Neural progenitor cell (in vitro differentiated cells): ENCODE data around the gene LGALS4. TPM values are rescaled to one million over a fixed set of nuclear protein-coding genes. Genes with fewer than 3 reads are reported as not detected.
"Not testable (repeated sequence)": the region's sequence is repeated elsewhere in the genome, so short reads cannot be mapped to it uniquely, and the experiment has no call there.

Source experiments
- DNase-seq: peaks from one replicate; pipeline ENCODE4 v3.0.0-alpha.2; 2016; ENCODE audit warnings: low spot score
- H2AFZ ChIP-seq: fragments of 200-600 bp; sonication (generic); replicated peaks from 2 replicates; pipeline ENCODE4 v1.6.1; 2016; ENCODE audit warnings: antibody characterized with exemption
- H3F3A ChIP-seq: fragments of 200-600 bp; sonication (generic); 2 replicates; pipeline ENCODE4 v1.6.1; 2016; ENCODE audit warnings: antibody characterized with exemption, low read depth
- H3K27ac ChIP-seq: fragments of 200-600 bp; sonication (generic); 2 replicates; pipeline ENCODE4 v1.5.1; 2016; ENCODE audit warnings: mild to moderate bottlenecking
- H3K27me3 ChIP-seq: fragments of 200-600 bp; sonication (generic); 2 replicates; pipeline ENCODE4 v1.6.1; 2016; ENCODE audit warnings: mild to moderate bottlenecking, moderate library complexity
- H3K36me3 ChIP-seq: fragments of 200-600 bp; sonication (generic); 2 replicates; pipeline ENCODE4 v1.5.1; 2016
- H3K4me1 ChIP-seq: fragments of 200-600 bp; sonication (generic); 2 replicates; pipeline ENCODE4 v1.6.1; 2016; ENCODE audit warnings: mixed run types
- H3K4me2 ChIP-seq: fragments of 200-600 bp; sonication (generic); 2 replicates; pipeline ENCODE4 v1.6.1; 2016
- H3K4me3 ChIP-seq: fragments of 200-600 bp; sonication (generic); 2 replicates; pipeline ENCODE4 v1.5.1; 2016
- H3K79me2 ChIP-seq: fragments of 200-600 bp; sonication (generic); 2 replicates; pipeline ENCODE4 v1.6.1; 2016; ENCODE audit warnings: low read depth
- H3K9ac ChIP-seq: fragments of 200-600 bp; sonication (generic); 2 replicates; pipeline ENCODE4 v1.6.1; 2016
- H3K9me3 ChIP-seq: fragments of 200-600 bp; sonication (generic); 2 replicates; pipeline ENCODE4 v1.5.1; 2016; ENCODE audit warnings: low read depth
- H4K20me1 ChIP-seq: fragments of 200-600 bp; sonication (generic); 2 replicates; pipeline ENCODE4 v1.6.1; 2016; ENCODE audit warnings: low read depth
- H3K27ac Mint-ChIP-seq: 3 replicates; pipeline ENCODE4 v1.8.0; 2021; ENCODE audit warnings: mixed read lengths
- H3K27me3 Mint-ChIP-seq: 2 replicates; pipeline ENCODE4 v1.8.0; 2022; ENCODE audit warnings: low read depth, mild to moderate bottlenecking, inconsistent platforms, moderate library complexity, mixed read lengths; ENCODE audit not compliant: insufficient read depth
- H3K36me3 Mint-ChIP-seq: 3 replicates; pipeline ENCODE4 v1.8.0; 2021; ENCODE audit warnings: mixed read lengths
- H3K4me1 Mint-ChIP-seq: 3 replicates; pipeline ENCODE4 v1.8.0; 2021; ENCODE audit warnings: mixed read lengths
- H3K4me3 Mint-ChIP-seq: 3 replicates; pipeline ENCODE4 v1.8.0; 2021; ENCODE audit warnings: mild to moderate bottlenecking, moderate library complexity, mixed read lengths
- H3K9me3 Mint-ChIP-seq: 3 replicates; pipeline ENCODE4 v1.8.0; 2020; ENCODE audit warnings: mixed read lengths
- CTCF ChIP-seq: fragments of 200-600 bp; sonication (generic); IDR thresholded peaks from 2 replicates; pipeline ENCODE4 v1.5.1; 2017; ENCODE audit warnings: antibody characterized with exemption, mild to moderate bottlenecking
- EZH2 ChIP-seq: fragments of 200-600 bp; sonication (generic); IDR thresholded peaks from 2 replicates; pipeline ENCODE4 v1.6.1; 2017; ENCODE audit warnings: antibody characterized with exemption, mild to moderate bottlenecking, moderate library complexity
- EZH2phosphoT487 ChIP-seq: fragments of 200-600 bp; sonication (generic); IDR thresholded peaks from 2 replicates; pipeline ENCODE4 v1.6.1; 2017; ENCODE audit warnings: antibody characterized with exemption
- total RNA-seq: library from RNA; depleted of rRNA; stranded (reverse); fragments of >200 nt; gene quantifications from 2 replicates; pipeline ENCODE4 v1.2.3, GENCODE V29; 2015; ENCODE audit warnings: low replicate concordance

The LGALS4 gene
- total RNA-seq, 1 donor from 2014 or later: not detected

GRCh38 chr19:38778733-38779132 is 34.0 kb downstream of the LGALS4 start:
- Histone ChIP-seq H3K4me3 (no peak overlapping the region), H3K9ac (no peak overlapping the region), H2AFZ (no peak overlapping the region), H3K36me3 (no peaks in the 10 kb centered on the region), H4K20me1 (no peaks in the 10 kb centered on the region), H3K4me1 (peaks cover under 1% of the 10 kb centered on the region), H3F3A (no peaks in the 10 kb centered on the region), H3K27me3 (no peaks in the 10 kb centered on the region), H3K4me2 (no peak overlapping the region), H3K9me3 (no peaks in the 10 kb centered on the region), H3K27ac (no peak overlapping the region), H3K79me2 (no peaks in the 10 kb centered on the region)
- Mint-ChIP-seq H3K27me3 (peaks cover 7% of the 10 kb centered on the region), H3K36me3 (no peaks in the 10 kb centered on the region), H3K4me3 (no peak overlapping the region), H3K4me1 (no peaks in the 10 kb centered on the region), H3K27ac (no peak overlapping the region), H3K9me3 (no peaks in the 10 kb centered on the region)
- no peak for DNase-seq
- TF ChIP-seq EZH2phosphoT487 (no peak), EZH2 (no peak), CTCF (no peak)

- Histone ChIP-seq H2AFZ (no peak overlapping the region), H3K4me2 (no peak overlapping the region), H3K27ac (no peak overlapping the region), H3K9ac (no peak overlapping the region), H3K27me3 (peaks cover 9% of the 10 kb centered on the region), H3K4me1 (peaks cover 3% of the 10 kb centered on the region), H3K4me3 (no peak overlapping the region), H3K36me3 (no peaks in the 10 kb centered on the region), H4K20me1 (no peaks in the 10 kb centered on the region), H3F3A (no peaks in the 10 kb centered on the region), H3K9me3 (no peaks in the 10 kb centered on the region), H3K79me2 (no peaks in the 10 kb centered on the region)
- no peaks in the 10 kb centered on the region for H3K9me3 Mint-ChIP-seq
- no peak overlapping the region for H3K27ac Mint-ChIP-seq
- no peak for DNase-seq
- H3K36me3 Mint-ChIP-seq: no peaks in the 10 kb centered on the region
- no peak for TF ChIP-seq EZH2phosphoT487
- no peak for TF ChIP-seq CTCF
- TF ChIP-seq EZH2: no peak
- no peak overlapping the region for H3K4me3 Mint-ChIP-seq
- H3K4me1 Mint-ChIP-seq: peaks cover 1% of the 10 kb centered on the region
- peaks cover 5% of the 10 kb centered on the region for H3K27me3 Mint-ChIP-seq
Measured at GRCh38 chr19:38774181-38774950, 38.4 kb downstream of the LGALS4 start.

GRCh38 chr19:38773469-38774177 is 39.1 kb downstream of the LGALS4 start, which contains the start of gene LGALS7:
TSS of gene LGALS7 (minus strand) at chr19:38773517. CDS start at chr19:38773492, 25 bp downstream.
- H3K27me3 Mint-ChIP-seq: peaks cover 2% of the 10 kb centered on the region
- no peaks in the 10 kb centered on the region for H3K79me2 ChIP-seq
- DNase-seq: no peak
- H3K4me3 Mint-ChIP-seq: no peak within 1 kb of the TSS
- H3K4me1 ChIP-seq: peaks cover 3% of the 10 kb centered on the region
- no peak within 1 kb of the TSS for H3K9ac ChIP-seq
- no peaks in the 10 kb centered on the region for H3K9me3 Mint-ChIP-seq
- no peaks in the 10 kb centered on the region for H4K20me1 ChIP-seq
- H3K36me3 Mint-ChIP-seq: no peaks in the 10 kb centered on the region
- no peak within 1 kb of the TSS for H3K4me2 ChIP-seq
- no peak for TF ChIP-seq CTCF
- no peak for TF ChIP-seq EZH2
- TF ChIP-seq EZH2phosphoT487: no peak
- no peak within 1 kb of the TSS for H3K27ac Mint-ChIP-seq
- H3F3A ChIP-seq: no peaks in the 10 kb centered on the region
- peaks cover 2% of the 10 kb centered on the region for H3K4me1 Mint-ChIP-seq
- peaks cover 11% of the 10 kb centered on the region for H3K27me3 ChIP-seq
- no peaks in the 10 kb centered on the region for H3K36me3 ChIP-seq
- H3K9me3 ChIP-seq: no peaks in the 10 kb centered on the region
- H2AFZ ChIP-seq: no peak within 1 kb of the TSS
- H3K4me3 ChIP-seq: no peak within 1 kb of the TSS
- no peak within 1 kb of the TSS for H3K27ac ChIP-seq

GRCh38 chr19:38771569-38771968 is 41.2 kb downstream of the LGALS4 start:
- not testable (repeated sequence) for H2AFZ ChIP-seq, H3K4me3 Mint-ChIP-seq, H3K9me3 Mint-ChIP-seq, H3K36me3 Mint-ChIP-seq, H3K27ac Mint-ChIP-seq, H3K4me1 Mint-ChIP-seq, H3K79me2 ChIP-seq, DNase-seq, H3K4me1 ChIP-seq, H3K36me3 ChIP-seq, H3K4me2 ChIP-seq, H3K9ac ChIP-seq, H3K9me3 ChIP-seq, H3K27ac ChIP-seq, H3K27me3 Mint-ChIP-seq, H3K4me3 ChIP-seq, H4K20me1 ChIP-seq, H3F3A ChIP-seq
- peaks cover 11% of the 10 kb centered on the region for H3K27me3 ChIP-seq

- not testable (repeated sequence) for H3K4me3 Mint-ChIP-seq, H3K4me3 ChIP-seq
Measured at GRCh38 chr19:38770949-38771275, 41.8 kb downstream of the LGALS4 start.

More at GRCh38 chr19:38770949-38771275, 41.8 kb downstream of the LGALS4 start:
- H3K4me1 Mint-ChIP-seq, H3K36me3 Mint-ChIP-seq, H3F3A ChIP-seq, DNase-seq, H3K27ac Mint-ChIP-seq, H3K79me2 ChIP-seq, H3K4me2 ChIP-seq, H3K27ac ChIP-seq, H3K27me3 Mint-ChIP-seq, H3K9ac ChIP-seq, H2AFZ ChIP-seq, H3K9me3 Mint-ChIP-seq, H3K9me3 ChIP-seq, H4K20me1 ChIP-seq, H3K4me1 ChIP-seq, H3K36me3 ChIP-seq: not testable (repeated sequence)
- peaks cover 11% of the 10 kb centered on the region for H3K27me3 ChIP-seq
